PFSK-1 (cell line): ENCODE results near the gene VDAC1.

Experiments
- POLR2AphosphoS5 ChIP-seq: IDR thresholded peaks from 2 replicates; pipeline ENCODE4 v1.6.1; 2012; ENCODE audit warnings: low read depth, mild to moderate bottlenecking, control low read depth, low read length, moderate library complexity
- REST ChIP-seq, 2 experiments: IDR thresholded peaks; 2 replicates each; pipeline versions ENCODE4 v1.6.1 to v1.8.0; 2011 to 2012; ENCODE audit warnings: low read depth in 2 of 2, low read length in 2 of 2, control low read depth in 1 of 2, inconsistent platforms in 1 of 2, mild to moderate bottlenecking in 1 of 2, moderate library complexity in 1 of 2; ENCODE audit not compliant: insufficient read depth in 1 of 2

- TF ChIP-seq POLR2AphosphoS5 (no peak), REST (IDR thresholded peaks at IDR 0.05; ENCODE audit: insufficient read depth in 1 of 2, low read depth in 2 of 2, low read length in 2 of 2) (no peak)
Observed at GRCh38 chr5:134034326-134034725, 29.6 kb upstream of the VDAC1 start.
